HepG2 (cell line): ENCODE data around the gene DBNDD1. TPM values are rescaled to one million over a fixed set of nuclear protein-coding genes. Genes with fewer than 3 reads are reported as not detected.

Source experiments
- ATAC-seq: fragments of 200-7000 bp; cut with Tn5 transposase; 3 replicates; pipeline ENCODE4 v1.9.1; 2020; ENCODE audit warnings: mild to moderate bottlenecking, moderate library complexity
- BruUV-seq: library from RNA; stranded (reverse); fragments of 400-500 nt; replicated peaks from 2 replicates; lab custom pipeline; 2021; lab: Mats Ljungman, UMichigan
- CTCF ChIA-PET: fragments of 300-600 bp; formaldehyde crosslinking; extraction: SDS; loops from one replicate; lab custom pipeline; 2021; ENCODE audit warnings: low total read pairs, inconsistent platforms, low intra/inter-chr PET ratio; lab: Yijun Ruan, JAX
- POLR2A ChIA-PET: fragments of 350-600 bp; sonication (Branson Sonifier 250); formaldehyde crosslinking; loops from one replicate; lab custom pipeline; 2020; ENCODE audit warnings: antibody characterized with exemption, inconsistent platforms; lab: Yijun Ruan, JAX
- DNase-seq: peaks from one replicate; pipeline ENCODE4 v3.0.0-alpha.2; 2015; ENCODE audit warnings: low spot score
- FAIRE-seq: peaks from 3 replicates; lab custom pipeline; 2011; peaks lifted over from hg19 to GRCh38; lab: Jason Lieb, UNC
- H2AFZ ChIP-seq: one replicate; pipeline ENCODE4 v1.6.1; 2011; ENCODE audit warnings: low read length, inconsistent platforms
- H3K27ac ChIP-seq: fragments of 300-600 bp; 3 replicates; pipeline ENCODE4 v1.8.0; 2011; ENCODE audit warnings: mixed run types, mild to moderate bottlenecking, mixed read lengths, low read length, inconsistent platforms; ENCODE audit not compliant: insufficient read depth; ENCODE audit errors: extremely low read length
- H3K27me3 ChIP-seq, 2 experiments: fragments of 200-600 bp in 1 of 2; 2 replicates in 1 of 2; 3 replicates in 1 of 2; pipeline versions ENCODE4 v1.6.0 to v1.8.0; 2011; ENCODE audit warnings: low read length in 2 of 2, mild to moderate bottlenecking in 2 of 2, moderate library complexity in 2 of 2, inconsistent platforms in 1 of 2; ENCODE audit not compliant: insufficient read depth in 2 of 2, control insufficient read depth in 1 of 2
- H3K36me3 ChIP-seq, 2 experiments: fragments of 200-600 bp in 1 of 2; replicated peaks in 1 of 2; 2 replicates in 1 of 2; 3 replicates in 1 of 2; pipeline versions ENCODE4 v1.5.1 to v1.8.0; 2011; ENCODE audit warnings: low read length in 2 of 2, inconsistent platforms in 1 of 2; ENCODE audit not compliant: insufficient read depth in 2 of 2, control insufficient read depth in 1 of 2
- H3K4me1 ChIP-seq: 2 replicates; pipeline ENCODE4 v1.5.1; 2012; ENCODE audit warnings: low read length, inconsistent platforms; ENCODE audit not compliant: insufficient read depth
- H3K4me2 ChIP-seq: 2 replicates; pipeline ENCODE4 v1.6.0; 2011; ENCODE audit warnings: low read depth, low read length, inconsistent platforms
- H3K4me3 ChIP-seq, 3 experiments: fragments of 200-600 bp in 1 of 3; sonication (generic), shearing (Covaris generic) in 1 of 3; replicated peaks in 1 of 3; 2 replicates each; pipeline ENCODE4 v1.5.1; 2011 to 2016; ENCODE audit warnings: low read length in 3 of 3, inconsistent platforms in 2 of 3, low read depth in 2 of 3, mild to moderate bottlenecking in 2 of 3, control low read depth in 1 of 3, mixed read lengths in 1 of 3; ENCODE audit not compliant: insufficient read depth in 1 of 3
- H3K79me2 ChIP-seq: one replicate; pipeline ENCODE4 v1.6.1; 2011; ENCODE audit warnings: low read length, inconsistent platforms; ENCODE audit not compliant: insufficient read depth
- H3K9ac ChIP-seq: 2 replicates; pipeline ENCODE4 v1.6.0; 2011; ENCODE audit warnings: mild to moderate bottlenecking, low read depth, low read length, inconsistent platforms; ENCODE audit not compliant: insufficient read depth
- H3K9me3 ChIP-seq: 2 replicates; pipeline ENCODE4 v1.5.1; 2012; ENCODE audit warnings: mild to moderate bottlenecking, low read length
- H4K20me1 ChIP-seq: 2 replicates; pipeline ENCODE4 v1.6.0; 2011; ENCODE audit warnings: inconsistent platforms, mild to moderate bottlenecking, low read length, moderate library complexity; ENCODE audit not compliant: insufficient read depth
- CAMTA2 ChIP-seq: sonication (generic); formaldehyde crosslinking; IDR thresholded peaks from 2 replicates; pipeline ENCODE4 v1.4.0; 2020; ENCODE audit warnings: mild to moderate bottlenecking, missing genetic modification reagents, borderline replicate concordance
- FOSL2 ChIP-seq: sonication (generic); formaldehyde crosslinking; IDR thresholded peaks from 2 replicates; pipeline ENCODE4 v1.4.0; 2020; ENCODE audit warnings: missing genetic modification reagents
- ISL2 ChIP-seq: sonication (generic); formaldehyde crosslinking; IDR thresholded peaks from 2 replicates; pipeline ENCODE4 v1.5.0; 2020; ENCODE audit warnings: missing genetic modification reagents
- KMT2A ChIP-seq: sonication (generic); formaldehyde crosslinking; IDR thresholded peaks from 2 replicates; pipeline ENCODE4 v1.4.0; 2020; ENCODE audit warnings: missing genetic modification reagents
- NR2F1 ChIP-seq, 2 experiments: fragments of 450-650 bp in 1 of 2; formaldehyde crosslinking in 1 of 2; IDR thresholded peaks; 2 replicates each; pipeline versions ENCODE4 v1.5.0 to v1.6.1; 2016 to 2020; ENCODE audit warnings: mild to moderate bottlenecking in 1 of 2, missing compliant biosample characterization in 1 of 2, missing genetic modification reagents in 1 of 2, moderate library complexity in 1 of 2
- PAX8 ChIP-seq: sonication (generic); formaldehyde crosslinking; IDR thresholded peaks from 2 replicates; pipeline ENCODE4 v1.8.0; 2022; ENCODE audit warnings: mild to moderate bottlenecking, missing genetic modification reagents, borderline replicate concordance
- TBP ChIP-seq: sonication (generic); formaldehyde crosslinking; IDR thresholded peaks from 2 replicates; pipeline ENCODE4 v1.5.0; 2020; ENCODE audit warnings: missing genetic modification reagents
- TOPORS ChIP-seq: sonication (generic); formaldehyde crosslinking; IDR thresholded peaks from 2 replicates; pipeline ENCODE4 v1.8.0; 2023; ENCODE audit warnings: mild to moderate bottlenecking, missing genetic modification reagents
- ZFP36L1 ChIP-seq: sonication (generic); formaldehyde crosslinking; IDR thresholded peaks from 2 replicates; pipeline ENCODE4 v1.8.0; 2022; ENCODE audit warnings: mild to moderate bottlenecking, missing genetic modification reagents, moderate library complexity
- ZNF33B ChIP-seq: sonication (generic); formaldehyde crosslinking; IDR thresholded peaks from 2 replicates; pipeline ENCODE4 v1.5.1; 2020; ENCODE audit warnings: mild to moderate bottlenecking, missing genetic modification reagents
- ZNF709 ChIP-seq: sonication (generic); formaldehyde crosslinking; IDR thresholded peaks from 2 replicates; pipeline ENCODE4 v1.5.0; 2020; ENCODE audit warnings: mild to moderate bottlenecking, missing genetic modification reagents
- ZNF781 ChIP-seq: sonication (generic); formaldehyde crosslinking; IDR thresholded peaks from 2 replicates; pipeline ENCODE4 v1.5.1; 2020; ENCODE audit warnings: borderline replicate concordance, mild to moderate bottlenecking, missing genetic modification reagents; ENCODE audit errors: not compliant biosample characterization
- WGBS: methylation state at CpG from one replicate; pipeline ENCODE4 v1.1.6; 2017; ENCODE audit warnings: low lambda C conversion rate; 5-methylcytosine and 5-hydroxymethylcytosine counted together
- in situ Hi-C: cut with HindIII; loops from 2 replicates; pipeline ENCODE4 v1.10.0; 2017; ENCODE audit warnings: low pct_unique_long_range_greater_than_20kb; ENCODE audit not compliant: extremely low pct_ligation_motif_present
- intact Hi-C: fragments of 100-400 bp; cut with micrococcal nuclease; formaldehyde crosslinking; loops from one replicate; pipeline ENCODE4 v1.10.0; 2022; ENCODE audit not compliant: unreplicated experiment
- polyA plus RNA-seq, 8 experiments: library from polyadenylated mRNA; depleted of rRNA in 3 of 8; stranded (reverse) in 7 of 8; unstranded in 1 of 8; fragments of >200 nt; fragmentation: Illumina TruSeq in 4 of 8; extraction: Trizol in 4 of 8; gene quantifications; 2 replicates each; pipeline versions ENCODE4 v1.2.1 to v1.2.3, GENCODE V29; 2011 to 2016; ENCODE audit warnings: low read depth in 4 of 8, missing spikeins in 1 of 8, mixed read lengths in 1 of 8; ENCODE audit not compliant: insufficient read depth in 1 of 8
- total RNA-seq, 5 experiments: library from RNA; depleted of rRNA; stranded (reverse); fragments of >200 nt; fragmentation: Illumina TruSeq; extraction: Trizol; gene quantifications; 2 replicates each; pipeline ENCODE4 v1.2.3, GENCODE V29; 2016; ENCODE audit warnings: low read depth in 1 of 5
- TF ChIP-seq, protein P1 (sequence below): fragments of 450-650 bp; IDR thresholded peaks from 2 replicates; pipeline ENCODE4 v1.6.1; 2016
- TF ChIP-seq, protein P2 (sequence below): IDR thresholded peaks from 2 replicates; pipeline ENCODE4 v1.6.1; 2012; ENCODE audit warnings: inconsistent platforms
- TF ChIP-seq, protein P3 (sequence below): sonication (generic); formaldehyde crosslinking; IDR thresholded peaks from 2 replicates; pipeline ENCODE4 v1.8.0; 2022; ENCODE audit warnings: mild to moderate bottlenecking, missing genetic modification reagents, borderline replicate concordance
- TF ChIP-seq, protein P4 (sequence below): IDR thresholded peaks from 2 replicates; pipeline ENCODE4 v1.6.1; 2016; ENCODE audit warnings: low read depth

DBNDD1 gene
- total and polyA plus RNA-seq, 2 of the 13 experiments (the other 11 are each of a cell fraction or from before 2014, with no cell fraction given), result 17.0 to 40.4 TPM

DNA sequence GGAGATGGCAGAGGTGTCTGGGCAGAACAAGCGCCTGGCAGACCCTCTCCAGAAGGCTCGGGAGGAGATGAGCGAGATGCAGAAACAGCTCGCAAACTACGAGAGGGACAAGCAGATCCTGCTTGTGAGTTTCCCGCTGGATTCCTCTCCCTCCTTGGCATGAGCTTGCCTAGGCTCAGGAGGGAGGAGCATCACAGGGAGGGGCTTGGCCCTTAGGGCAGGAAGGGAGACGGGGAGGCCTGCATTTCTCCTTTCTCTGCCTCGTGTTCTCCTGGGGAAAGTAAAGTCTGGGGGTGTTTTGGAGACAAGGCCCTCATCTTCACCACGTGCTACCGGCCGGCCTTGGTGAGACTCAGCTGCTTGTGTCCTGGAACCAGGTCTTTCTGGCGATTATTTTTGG lies 18.0 kb upstream of the DBNDD1 start:
- TF ChIP-seq ISL2 (CRISPR knock-in tag), result no peak
- TF ChIP-seq CAMTA2, result no peak
- TF ChIP-seq ZFP36L1, result no peak
- no peak for TF ChIP-seq NR2F1 (CRISPR knock-in tag; IDR thresholded peaks at IDR 0.05)
- TF ChIP-seq, protein P1, sequence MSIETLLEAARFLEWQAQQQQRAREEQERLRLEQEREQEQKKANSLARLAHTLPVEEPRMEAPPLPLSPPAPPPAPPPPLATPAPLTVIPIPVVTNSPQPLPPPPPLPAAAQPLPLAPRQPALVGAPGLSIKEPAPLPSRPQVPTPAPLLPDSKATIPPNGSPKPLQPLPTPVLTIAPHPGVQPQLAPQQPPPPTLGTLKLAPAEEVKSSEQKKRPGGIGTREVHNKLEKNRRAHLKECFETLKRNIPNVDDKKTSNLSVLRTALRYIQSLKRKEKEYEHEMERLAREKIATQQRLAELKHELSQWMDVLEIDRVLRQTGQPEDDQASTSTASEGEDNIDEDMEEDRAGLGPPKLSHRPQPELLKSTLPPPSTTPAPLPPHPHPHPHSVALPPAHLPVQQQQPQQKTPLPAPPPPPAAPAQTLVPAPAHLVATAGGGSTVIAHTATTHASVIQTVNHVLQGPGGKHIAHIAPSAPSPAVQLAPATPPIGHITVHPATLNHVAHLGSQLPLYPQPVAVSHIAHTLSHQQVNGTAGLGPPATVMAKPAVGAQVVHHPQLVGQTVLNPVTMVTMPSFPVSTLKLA, result no peak
- no peak for TF ChIP-seq FOSL2 (CRISPR knock-in tag)
- TF ChIP-seq TOPORS (CRISPR knock-in tag), result no peak
- TF ChIP-seq, all 625 proteins: peak for 0
- FAIRE-seq (no peak), DNase-seq (no peak), ATAC-seq (no peak)
- in situ Hi-C loops (no loop called here), intact Hi-C loops (no loop called here)
- WGBS, result 95% methylated on average over 10 of the region's 12 CpGs
- H3K9ac ChIP-seq, result no peak overlapping the region
- ChIA-PET CTCF (no interaction called here), POLR2A (no interaction called here)
- BruUV-seq, result no TSS peak
- H3K79me2 ChIP-seq, result no peaks in the 10 kb centered on the region
- H3K36me3 ChIP-seq, result peaks cover 40 to 68% of the 10 kb centered on the region in 2 experiments
- H3K4me1 ChIP-seq, result no peaks in the 10 kb centered on the region
- H3K27ac ChIP-seq, result no peak overlapping the region
- 0 out of 2 replicates have a peak, but pooled peaks cover 2% of the 10 kb centered on the region for H4K20me1 ChIP-seq
- H3K4me2 ChIP-seq, result no peak overlapping the region
- H3K4me3 ChIP-seq, result no peak overlapping the region
- no peak overlapping the region for H2AFZ ChIP-seq
- H3K9me3 ChIP-seq, result no peaks in the 10 kb centered on the region
- no peaks in the 10 kb centered on the region for H3K27me3 ChIP-seq

DNA sequence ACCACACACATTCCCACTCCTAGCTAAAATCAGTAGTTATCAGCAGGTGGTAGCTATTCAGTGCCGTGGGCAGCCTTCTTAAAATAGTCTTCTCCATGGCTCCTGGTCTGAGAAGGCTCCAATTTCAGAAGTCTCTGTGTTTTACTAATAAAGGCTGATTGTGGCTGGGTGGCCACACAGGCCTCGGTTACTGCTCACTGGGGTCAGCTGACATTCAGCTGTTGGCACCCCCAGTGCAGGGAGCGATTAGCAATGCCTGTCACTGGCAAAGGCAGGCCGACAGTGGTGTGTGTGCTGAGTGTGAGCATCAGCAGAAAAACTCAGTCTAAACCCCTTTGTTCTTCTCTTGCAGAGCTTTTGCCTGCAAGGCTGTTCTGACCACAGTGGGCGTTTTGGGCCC lies 16.6 kb upstream of the DBNDD1 start:
- H3K4me1 ChIP-seq, result no peaks in the 10 kb centered on the region
- ATAC-seq, result no peak
- peaks cover 9% of the 10 kb centered on the region; the same call in 1 of the 2 replicates for H4K20me1 ChIP-seq
- in situ Hi-C loops, result no loop called here
- no peak overlapping the region for H3K9ac ChIP-seq
- ChIA-PET CTCF (no interaction called here), POLR2A (interaction anchor here (1.1 kb wide), 1 partner anchor 11 kb away, joined by 3 read pairs; no protein-coding TSS in a partner anchor)
- no TSS peak for BruUV-seq
- intact Hi-C loops, result no loop called here
- H3K4me3 ChIP-seq, result no peak overlapping the region
- H3K9me3 ChIP-seq, result no peaks in the 10 kb centered on the region
- H3K27me3 ChIP-seq, result no peaks in the 10 kb centered on the region
- WGBS, result 99% methylated on average over 5 of the region's 5 CpGs
- no peak overlapping the region for H3K4me2 ChIP-seq
- H2AFZ ChIP-seq, result no peak overlapping the region
- H3K79me2 ChIP-seq, result no peaks in the 10 kb centered on the region
- peaks cover 47 to 74% of the 10 kb centered on the region in 2 experiments for H3K36me3 ChIP-seq
- DNase-seq, result no peak
- H3K27ac ChIP-seq, result no peak overlapping the region
- FAIRE-seq, result no peak
- TF ChIP-seq, protein P2, sequence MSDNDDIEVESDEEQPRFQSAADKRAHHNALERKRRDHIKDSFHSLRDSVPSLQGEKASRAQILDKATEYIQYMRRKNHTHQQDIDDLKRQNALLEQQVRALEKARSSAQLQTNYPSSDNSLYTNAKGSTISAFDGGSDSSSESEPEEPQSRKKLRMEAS, result no peak
- no peak for TF ChIP-seq TBP (CRISPR knock-in tag)
- no peak for TF ChIP-seq ZNF709 (CRISPR knock-in tag)
- TF ChIP-seq, protein P3, sequence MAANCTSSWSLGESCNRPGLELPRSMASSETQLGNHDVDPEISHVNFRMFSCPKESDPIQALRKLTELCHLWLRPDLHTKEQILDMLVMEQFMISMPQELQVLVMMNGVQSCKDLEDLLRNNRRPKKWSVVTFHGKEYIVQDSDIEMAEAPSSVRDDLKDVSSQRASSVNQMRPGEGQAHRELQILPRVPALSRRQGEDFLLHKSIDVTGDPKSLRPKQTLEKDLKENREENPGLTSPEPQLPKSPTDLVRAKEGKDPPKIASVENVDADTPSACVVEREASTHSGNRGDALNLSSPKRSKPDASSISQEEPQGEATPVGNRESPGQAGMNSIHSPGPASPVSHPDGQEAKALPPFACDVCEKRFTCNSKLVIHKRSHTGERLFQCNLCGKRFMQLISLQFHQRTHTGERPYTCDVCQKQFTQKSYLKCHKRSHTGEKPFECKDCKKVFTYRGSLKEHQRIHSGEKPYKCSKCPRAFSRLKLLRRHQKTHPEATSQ, result no peak
- no peak for TF ChIP-seq ZNF33B (CRISPR knock-in tag)
- no peak for TF ChIP-seq KMT2A (CRISPR knock-in tag)
- TF ChIP-seq, protein P4, sequence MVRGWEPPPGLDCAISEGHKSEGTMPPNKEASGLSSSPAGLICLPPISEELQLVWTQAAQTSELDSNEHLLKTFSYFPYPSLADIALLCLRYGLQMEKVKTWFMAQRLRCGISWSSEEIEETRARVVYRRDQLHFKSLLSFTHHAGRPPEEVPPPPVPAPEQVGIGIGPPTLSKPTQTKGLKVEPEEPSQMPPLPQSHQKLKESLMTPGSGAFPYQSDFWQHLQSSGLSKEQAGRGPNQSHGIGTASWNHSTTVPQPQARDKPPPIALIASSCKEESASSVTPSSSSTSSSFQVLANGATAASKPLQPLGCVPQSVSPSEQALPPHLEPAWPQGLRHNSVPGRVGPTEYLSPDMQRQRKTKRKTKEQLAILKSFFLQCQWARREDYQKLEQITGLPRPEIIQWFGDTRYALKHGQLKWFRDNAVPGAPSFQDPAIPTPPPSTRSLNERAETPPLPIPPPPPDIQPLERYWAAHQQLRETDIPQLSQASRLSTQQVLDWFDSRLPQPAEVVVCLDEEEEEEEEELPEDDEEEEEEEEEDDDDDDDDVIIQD (CRISPR knock-in tag), result no peak
- TF ChIP-seq ZNF781, result no peak
- TF ChIP-seq PAX8, result no peak
